Chondrocyte (in vitro differentiated cells): ENCODE measurements around the gene TCF19. TPM values are rescaled to one million over a fixed set of nuclear protein-coding genes. Genes with fewer than 3 reads are reported as not detected.
A peak's percentile ranks its signal among the peaks of the same experiment; 100 is the strongest.

Experiments used
- DNase-seq: peaks from one replicate; pipeline ENCODE4 v3.0.0; 2021; ENCODE audit warnings: mixed read lengths, low spot score
- H3K27ac Mint-ChIP-seq: one replicate; pipeline ENCODE4 v1.8.0; 2021; ENCODE audit warnings: mild to moderate bottlenecking, moderate library complexity, mixed read lengths; ENCODE audit not compliant: unreplicated experiment
- H3K27me3 Mint-ChIP-seq: 2 replicates; pipeline ENCODE4 v1.8.0; 2021; ENCODE audit warnings: low read depth, mixed read lengths
- H3K36me3 Mint-ChIP-seq: 2 replicates; pipeline ENCODE4 v1.8.0; 2021; ENCODE audit warnings: low read depth, mixed read lengths
- H3K4me1 Mint-ChIP-seq: 2 replicates; pipeline ENCODE4 v1.8.0; 2021; ENCODE audit warnings: low read depth, mild to moderate bottlenecking, mixed read lengths
- H3K4me3 Mint-ChIP-seq: one replicate; pipeline ENCODE4 v1.8.0; 2021; ENCODE audit warnings: mild to moderate bottlenecking, moderate library complexity, mixed read lengths; ENCODE audit not compliant: unreplicated experiment
- H3K9me3 Mint-ChIP-seq: 2 replicates; pipeline ENCODE4 v1.8.0; 2021; ENCODE audit warnings: low read depth, mixed read lengths
- CTCF ChIP-seq: fragments of 200-600 bp; sonication (generic); IDR thresholded peaks from 2 replicates; pipeline ENCODE4 v1.5.0; 2021; ENCODE audit warnings: antibody characterized with exemption, mild to moderate bottlenecking, moderate library complexity
- total RNA-seq: library from RNA; stranded (reverse); gene quantifications from 3 replicates; pipeline ENCODE4 v1.2.1, GENCODE V29; 2021

The TCF19 gene
- total RNA-seq, 1 donor from 2014 or later: 7.4 TPM

GRCh38 chr6:31113861-31114540, 44.4 kb upstream of the TCF19 start:
- H3K36me3 Mint-ChIP-seq: no peaks in the 10 kb centered on the region
- no peak for TF ChIP-seq CTCF
- H3K27me3 Mint-ChIP-seq: peaks cover 14% of the 10 kb centered on the region
- no peaks in the 10 kb centered on the region for H3K9me3 Mint-ChIP-seq
- H3K27ac Mint-ChIP-seq: peak overlapping the region; percentile 99
- peak; percentile 43 for DNase-seq
- H3K4me1 Mint-ChIP-seq: peaks cover 44% of the 10 kb centered on the region
- peak overlapping the region; percentile 74 for H3K4me3 Mint-ChIP-seq

GRCh38 chr6:31114541-31114878, 43.9 kb upstream of the TCF19 start, which contains the start of gene PSORS1C1:
PSORS1C1 (plus strand) TSS chr6:31114800; CDS start chr6:31129633, 14,833 bp downstream.
- Mint-ChIP-seq H3K36me3 (no peaks in the 10 kb centered on the region), H3K9me3 (no peaks in the 10 kb centered on the region), H3K27ac (peak within 1 kb of the TSS; percentile 99), H3K27me3 (peaks cover 11% of the 10 kb centered on the region), H3K4me3 (peak within 1 kb of the TSS; percentile 74), H3K4me1 (peaks cover 44% of the 10 kb centered on the region)
- no peak for TF ChIP-seq CTCF
- DNase-seq: no peak

GRCh38 chr6:31114970-31115849, 43.2 kb upstream of the TCF19 start:
- Mint-ChIP-seq H3K9me3 (no peaks in the 10 kb centered on the region), H3K36me3 (no peaks in the 10 kb centered on the region), H3K27me3 (peaks cover 4% of the 10 kb centered on the region), H3K4me3 (peak overlapping the region; percentile 74), H3K4me1 (peaks cover 44% of the 10 kb centered on the region), H3K27ac (peak overlapping the region; percentile 99)
- peak; percentile 67 for TF ChIP-seq CTCF
- DNase-seq: no peak

- Mint-ChIP-seq H3K36me3 (no peaks in the 10 kb centered on the region), H3K27ac (no peak overlapping the region), H3K9me3 (no peaks in the 10 kb centered on the region), H3K4me1 (peaks cover 44% of the 10 kb centered on the region), H3K27me3 (no peaks in the 10 kb centered on the region), H3K4me3 (peak overlapping the region; percentile 74)
- no peak for TF ChIP-seq CTCF
- no peak for DNase-seq
These were observed 42.3 kb upstream of the TCF19 start for GRCh38 chr6:31115941-31116560.
